ENCODE data around the gene KLHL35. TPM values are rescaled to one million over a fixed set of nuclear protein-coding genes. Genes with fewer than 3 reads are reported as not detected.

KLHL35 gene
- polyA plus RNA-seq, 3 donors: 0.33 to 0.45 TPM; not detected in 1

DNA sequence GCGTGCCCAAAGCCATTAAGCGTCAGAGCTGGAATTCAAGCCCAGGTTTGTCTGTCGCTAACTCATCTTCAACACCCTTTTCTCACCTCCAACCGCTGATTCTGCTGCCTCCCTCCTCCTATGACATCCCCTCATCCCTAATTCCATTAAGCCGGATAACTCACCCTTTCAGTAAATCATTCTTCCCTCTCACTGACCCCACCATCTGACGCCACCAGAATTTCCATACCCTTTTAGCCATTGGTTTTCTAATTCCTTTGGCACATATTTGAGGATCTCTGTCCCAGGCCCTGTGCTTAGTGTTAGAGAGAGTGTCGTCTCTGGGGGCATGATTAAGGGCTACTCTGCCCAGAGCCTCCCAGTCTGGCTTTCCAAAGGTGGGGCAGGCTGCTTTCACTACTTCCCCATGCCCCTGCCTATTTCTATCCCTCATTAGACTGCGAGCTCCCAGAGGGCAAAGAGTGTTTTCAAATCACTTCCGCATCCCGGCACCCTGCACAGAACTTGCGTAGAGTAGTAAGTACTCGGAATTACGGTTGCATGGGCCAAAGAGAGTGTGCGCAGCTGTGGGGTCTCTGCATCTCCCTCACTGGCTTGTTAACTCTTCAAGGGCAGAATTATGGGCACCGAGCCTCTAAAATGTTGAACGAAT is 3.9 kb downstream of the KLHL35 start:
- Histone ChIP-seq H3K4me1 (ENCODE audit: control insufficient read depth in 1 of 2, insufficient read depth in 2 of 2, low read length in 2 of 2) (peaks cover 18 to 41% of the 10 kb centered on the region in 2 donors), H3K9ac (ENCODE audit: insufficient read depth, low read length, poor library complexity, severe bottlenecking) (no peak overlapping the region), H3K4me3 (replicated peaks in 1 of 3; ENCODE audit: low read depth in 2 of 3, low read length in 3 of 3) (peak overlapping the region in 1 of 3 experiments; percentile 70), H3K36me3 (replicated peaks in 1 of 2; ENCODE audit: control insufficient read depth in 1 of 2, insufficient read depth in 2 of 2, low read length in 2 of 2) (no peaks in the 10 kb centered on the region), H3K27ac (ENCODE audit: low read depth in 1 of 2, low read length in 2 of 2) (no peak overlapping the region), H2AFZ (ENCODE audit: insufficient read depth, low read depth, low read length, poor library complexity, severe bottlenecking) (peak overlapping the region; percentile 68), H4K20me1 (ENCODE audit: insufficient read depth, low read length) (no peaks in the 10 kb centered on the region), H3K27me3 (ENCODE audit: control insufficient read depth in 2 of 2, insufficient read depth in 2 of 2, low read length in 2 of 2) (peaks cover 37 to 67% of the 10 kb centered on the region in 2 donors), H3K79me2 (ENCODE audit: insufficient read depth, low read length) (no peaks in the 10 kb centered on the region), H3K9me3 (replicated peaks in 1 of 2; ENCODE audit: control insufficient read depth in 1 of 2, insufficient read depth in 1 of 2, low read length in 2 of 2) (peaks cover 13 to 30% of the 10 kb centered on the region in 2 donors), H3K4me2 (replicated peaks; ENCODE audit: extremely low read depth, low read length, poor library complexity, severe bottlenecking) (peak overlapping the region; percentile 78)
- intact Hi-C loops (cut with micrococcal nuclease): no loop called here
- Mint-ChIP-seq H3K27me3 (ENCODE audit: low read depth in 3 of 3) (peaks cover 57 to 68% (median 62%) of the 10 kb centered on the region in 3 donors), H3K9me3 (peaks cover 10 to 25% (median 23%) of the 10 kb centered on the region in 7 donors), H3K4me1 (peaks cover 27% of the 10 kb centered on the region), H3K4me3 (peak overlapping the region; percentile 0 to 90), H3K27ac (peak overlapping the region in 3 of 7 donors; percentile 6 to 60 (median 57)), H3K36me3 (peaks cover 4 to 19% of the 10 kb centered on the region in 2 donors)
- TF ChIP-seq, protein P1, sequence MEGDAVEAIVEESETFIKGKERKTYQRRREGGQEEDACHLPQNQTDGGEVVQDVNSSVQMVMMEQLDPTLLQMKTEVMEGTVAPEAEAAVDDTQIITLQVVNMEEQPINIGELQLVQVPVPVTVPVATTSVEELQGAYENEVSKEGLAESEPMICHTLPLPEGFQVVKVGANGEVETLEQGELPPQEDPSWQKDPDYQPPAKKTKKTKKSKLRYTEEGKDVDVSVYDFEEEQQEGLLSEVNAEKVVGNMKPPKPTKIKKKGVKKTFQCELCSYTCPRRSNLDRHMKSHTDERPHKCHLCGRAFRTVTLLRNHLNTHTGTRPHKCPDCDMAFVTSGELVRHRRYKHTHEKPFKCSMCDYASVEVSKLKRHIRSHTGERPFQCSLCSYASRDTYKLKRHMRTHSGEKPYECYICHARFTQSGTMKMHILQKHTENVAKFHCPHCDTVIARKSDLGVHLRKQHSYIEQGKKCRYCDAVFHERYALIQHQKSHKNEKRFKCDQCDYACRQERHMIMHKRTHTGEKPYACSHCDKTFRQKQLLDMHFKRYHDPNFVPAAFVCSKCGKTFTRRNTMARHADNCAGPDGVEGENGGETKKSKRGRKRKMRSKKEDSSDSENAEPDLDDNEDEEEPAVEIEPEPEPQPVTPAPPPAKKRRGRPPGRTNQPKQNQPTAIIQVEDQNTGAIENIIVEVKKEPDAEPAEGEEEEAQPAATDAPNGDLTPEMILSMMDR (IDR thresholded peaks at IDR 0.05): no peak
- 67% methylated on average over 11 of the region's 16 CpGs for WGBS (ENCODE audit: insufficient coverage)
- no peak for DNase-seq

DNA sequence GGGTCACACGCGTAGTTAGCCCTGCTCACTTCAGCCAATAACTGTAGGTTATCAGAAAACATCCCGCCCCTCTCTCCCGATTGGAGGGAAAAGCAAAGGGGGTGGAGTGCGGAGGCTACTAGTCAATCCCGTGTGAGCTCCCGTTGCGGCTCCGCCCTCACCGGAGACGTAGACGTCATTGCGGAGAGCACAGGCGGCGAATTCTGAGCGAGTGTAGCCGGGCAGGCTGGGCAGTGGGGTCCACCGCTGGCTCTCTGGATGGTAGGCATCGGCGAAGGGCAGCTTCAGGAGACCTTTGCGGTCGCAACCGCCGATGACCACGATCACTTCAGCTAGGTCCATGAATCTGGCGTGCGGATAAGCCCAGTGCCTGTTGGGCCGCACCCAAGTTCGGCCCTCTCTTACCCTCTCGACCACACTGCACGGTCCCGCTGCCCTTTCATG is 4.7 kb downstream of the KLHL35 start:
- Mint-ChIP-seq H3K27ac (no peak overlapping the region), H3K36me3 (peaks cover 9 to 19% of the 10 kb centered on the region in 2 donors), H3K27me3 (ENCODE audit: low read depth in 3 of 3) (peaks cover 51 to 61% (median 60%) of the 10 kb centered on the region in 3 donors), H3K4me3 (peak overlapping the region; percentile 71 to 90), H3K9me3 (peaks cover 10 to 25% (median 23%) of the 10 kb centered on the region in 7 donors), H3K4me1 (peaks cover 27% of the 10 kb centered on the region)
- 6% methylated on average over 23 of the region's 32 CpGs for WGBS (ENCODE audit: insufficient coverage)
- Histone ChIP-seq H3K9ac (ENCODE audit: insufficient read depth, low read length, poor library complexity, severe bottlenecking) (no peak overlapping the region), H3K4me1 (ENCODE audit: control insufficient read depth in 1 of 2, insufficient read depth in 2 of 2, low read length in 2 of 2) (peaks cover 18 to 41% of the 10 kb centered on the region in 2 donors), H3K9me3 (replicated peaks in 1 of 2; ENCODE audit: control insufficient read depth in 1 of 2, insufficient read depth in 1 of 2, low read length in 2 of 2) (peaks cover 13 to 30% of the 10 kb centered on the region in 2 donors), H3K79me2 (ENCODE audit: insufficient read depth, low read length) (no peaks in the 10 kb centered on the region), H3K36me3 (replicated peaks in 1 of 2; ENCODE audit: control insufficient read depth in 1 of 2, insufficient read depth in 2 of 2, low read length in 2 of 2) (peaks cover 0 to 1% of the 10 kb centered on the region in 2 donors), H3K27me3 (ENCODE audit: control insufficient read depth in 2 of 2, insufficient read depth in 2 of 2, low read length in 2 of 2) (peaks cover 37 to 61% of the 10 kb centered on the region in 2 donors), H3K4me3 (replicated peaks in 1 of 3; ENCODE audit: low read depth in 2 of 3, low read length in 3 of 3) (peak overlapping the region in 2 of 3 experiments; percentile 35 to 65), H2AFZ (ENCODE audit: insufficient read depth, low read depth, low read length, poor library complexity, severe bottlenecking) (peak overlapping the region; percentile 50), H4K20me1 (ENCODE audit: insufficient read depth, low read length) (no peaks in the 10 kb centered on the region), H3K27ac (ENCODE audit: low read depth in 1 of 2, low read length in 2 of 2) (no peak overlapping the region), H3K4me2 (replicated peaks; ENCODE audit: extremely low read depth, low read length, poor library complexity, severe bottlenecking) (peak overlapping the region; percentile 62)
- peak; percentile 68 to 82 (median 73) for DNase-seq
- intact Hi-C loops (cut with micrococcal nuclease): no loop called here
- TF ChIP-seq, protein P1 (IDR thresholded peaks at IDR 0.05): no peak

All from CD14-positive monocyte (primary cell).